WERI-Rb-1 (cell line): Measurements from ENCODE around the gene WDR91.
"Not testable (repeated sequence)": the region's sequence is repeated elsewhere in the genome, so short reads cannot be mapped to it uniquely, and the experiment has no call there.

Experiments used
- DNase-seq: peaks from one replicate; pipeline ENCODE4 v3.0.0-alpha.2; 2020
- H3K27ac ChIP-seq: fragments of 250-450 bp; sonication (Bioruptor Pico); 2 replicates; pipeline ENCODE4 v1.5.1; 2020; ENCODE audit warnings: mild to moderate bottlenecking, moderate library complexity
- H3K27me3 ChIP-seq: fragments of 250-450 bp; sonication (Bioruptor Pico); 2 replicates; pipeline ENCODE4 v1.5.1; 2021; ENCODE audit warnings: mild to moderate bottlenecking, low read depth, moderate library complexity; ENCODE audit not compliant: insufficient read depth, severe bottlenecking
- H3K36me3 ChIP-seq: fragments of 250-450 bp; sonication (Bioruptor Pico); 2 replicates; pipeline ENCODE4 v1.5.1; 2020; ENCODE audit warnings: mild to moderate bottlenecking, moderate library complexity
- H3K4me3 ChIP-seq: 2 replicates; pipeline ENCODE4 v1.5.1; 2011; ENCODE audit warnings: low read depth, mild to moderate bottlenecking, control low read depth, low read length
- H3K9me3 ChIP-seq: fragments of 250-450 bp; sonication (Bioruptor Pico); 2 replicates; pipeline ENCODE4 v1.5.1; 2021; ENCODE audit warnings: mild to moderate bottlenecking, moderate library complexity; ENCODE audit not compliant: severe bottlenecking
- TF ChIP-seq, protein P1 (sequence below): IDR thresholded peaks from 2 replicates; pipeline ENCODE4 v1.5.1; 2011; ENCODE audit warnings: low read depth, mild to moderate bottlenecking, control low read depth, inconsistent platforms, low read length

The WDR91 gene

DNA sequence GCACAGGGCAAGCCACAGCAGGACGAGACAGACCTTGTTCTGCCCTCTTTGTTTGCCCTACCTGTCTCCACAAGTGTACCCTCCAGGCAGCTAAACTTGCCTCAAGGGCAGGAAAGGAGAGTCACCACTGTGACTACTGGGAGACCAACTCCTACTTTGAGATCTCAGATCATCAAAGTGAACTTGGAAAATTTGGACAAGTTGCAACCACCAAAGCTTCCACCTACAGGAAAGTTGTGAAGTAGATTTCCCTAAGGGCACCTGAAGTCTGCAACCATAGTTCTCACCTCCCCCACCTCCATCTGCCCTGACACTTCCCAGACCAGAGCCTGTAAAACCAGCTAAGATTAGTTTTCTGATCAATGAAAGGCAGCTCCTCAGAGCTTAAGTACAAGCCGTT is 2.5 kb upstream of the WDR91 start:
- Histone ChIP-seq H3K36me3 (no peaks in the 10 kb centered on the region; the same call in 1 of the 2 replicates), H3K4me3 (no peak overlapping the region), H3K9me3 (no peaks in the 10 kb centered on the region), H3K27ac (peak overlapping the region; percentile 47), H3K27me3 (no peaks in the 10 kb centered on the region)
- TF ChIP-seq, protein P1, sequence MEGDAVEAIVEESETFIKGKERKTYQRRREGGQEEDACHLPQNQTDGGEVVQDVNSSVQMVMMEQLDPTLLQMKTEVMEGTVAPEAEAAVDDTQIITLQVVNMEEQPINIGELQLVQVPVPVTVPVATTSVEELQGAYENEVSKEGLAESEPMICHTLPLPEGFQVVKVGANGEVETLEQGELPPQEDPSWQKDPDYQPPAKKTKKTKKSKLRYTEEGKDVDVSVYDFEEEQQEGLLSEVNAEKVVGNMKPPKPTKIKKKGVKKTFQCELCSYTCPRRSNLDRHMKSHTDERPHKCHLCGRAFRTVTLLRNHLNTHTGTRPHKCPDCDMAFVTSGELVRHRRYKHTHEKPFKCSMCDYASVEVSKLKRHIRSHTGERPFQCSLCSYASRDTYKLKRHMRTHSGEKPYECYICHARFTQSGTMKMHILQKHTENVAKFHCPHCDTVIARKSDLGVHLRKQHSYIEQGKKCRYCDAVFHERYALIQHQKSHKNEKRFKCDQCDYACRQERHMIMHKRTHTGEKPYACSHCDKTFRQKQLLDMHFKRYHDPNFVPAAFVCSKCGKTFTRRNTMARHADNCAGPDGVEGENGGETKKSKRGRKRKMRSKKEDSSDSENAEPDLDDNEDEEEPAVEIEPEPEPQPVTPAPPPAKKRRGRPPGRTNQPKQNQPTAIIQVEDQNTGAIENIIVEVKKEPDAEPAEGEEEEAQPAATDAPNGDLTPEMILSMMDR: no peak
- peak; percentile 63 for DNase-seq

DNA sequence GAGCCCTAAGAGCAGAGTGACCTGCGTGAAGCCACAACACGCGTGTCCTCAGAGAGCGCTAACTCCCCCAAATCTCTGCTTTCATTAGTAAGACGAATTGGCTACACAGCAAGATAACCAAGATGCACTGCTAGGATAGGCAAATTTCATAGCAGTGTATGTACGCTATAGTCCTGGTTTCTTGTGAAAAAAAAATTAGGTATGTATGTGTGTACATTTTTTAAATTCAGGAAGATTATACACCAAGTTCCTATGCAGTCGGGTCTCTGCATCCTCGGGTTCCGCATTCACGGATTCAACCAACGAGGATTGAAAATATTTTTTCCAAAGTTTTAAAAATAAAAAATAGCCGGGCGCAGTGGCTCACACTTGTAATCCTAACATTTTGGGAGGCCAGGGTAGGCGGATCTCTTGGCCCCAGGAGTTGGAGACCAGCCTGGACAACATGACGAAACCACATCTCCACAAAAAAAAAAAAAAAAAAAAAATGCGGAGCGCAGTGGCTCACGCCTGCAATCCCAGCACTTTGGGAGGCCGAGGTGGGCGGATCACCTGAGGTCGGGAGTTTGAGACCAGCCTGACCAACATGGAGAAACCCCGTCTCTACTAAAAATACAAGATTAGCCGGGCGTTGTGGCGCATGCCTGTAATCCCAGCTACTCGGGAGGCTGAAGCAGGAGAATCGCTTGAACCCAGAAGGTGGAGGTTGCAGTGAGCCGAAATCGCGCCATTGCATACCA is 790 bp upstream of the WDR91 start:
- DNase-seq, H3K27me3 ChIP-seq, H3K9me3 ChIP-seq, H3K36me3 ChIP-seq: not testable (repeated sequence)
- H3K4me3 ChIP-seq: peak overlapping the region; percentile 60
- peak overlapping the region; percentile 80 for H3K27ac ChIP-seq

DNA sequence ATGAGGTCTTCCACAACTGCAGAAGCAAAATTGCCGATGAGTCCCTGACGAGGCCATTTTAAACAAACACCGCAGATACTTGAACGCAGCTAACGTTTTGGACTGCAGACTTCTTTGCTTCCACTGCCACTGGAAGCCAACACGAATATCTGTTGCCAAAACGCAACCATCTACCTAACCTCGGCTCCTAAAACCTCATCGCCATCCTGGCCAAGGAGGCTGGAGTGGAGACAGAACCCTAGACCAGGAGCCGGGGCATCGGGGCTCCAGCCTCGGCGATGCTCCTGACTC is 493 bp downstream of the WDR91 start:
- no peak overlapping the region; the same call in 1 of the 2 replicates for H3K27ac ChIP-seq
- H3K36me3 ChIP-seq: peaks cover 6% of the 10 kb centered on the region
- H3K27me3 ChIP-seq: no peaks in the 10 kb centered on the region
- no peaks in the 10 kb centered on the region for H3K9me3 ChIP-seq
- TF ChIP-seq, protein P1: no peak
- no peak for DNase-seq
- peak overlapping the region; percentile 61 for H3K4me3 ChIP-seq

DNA sequence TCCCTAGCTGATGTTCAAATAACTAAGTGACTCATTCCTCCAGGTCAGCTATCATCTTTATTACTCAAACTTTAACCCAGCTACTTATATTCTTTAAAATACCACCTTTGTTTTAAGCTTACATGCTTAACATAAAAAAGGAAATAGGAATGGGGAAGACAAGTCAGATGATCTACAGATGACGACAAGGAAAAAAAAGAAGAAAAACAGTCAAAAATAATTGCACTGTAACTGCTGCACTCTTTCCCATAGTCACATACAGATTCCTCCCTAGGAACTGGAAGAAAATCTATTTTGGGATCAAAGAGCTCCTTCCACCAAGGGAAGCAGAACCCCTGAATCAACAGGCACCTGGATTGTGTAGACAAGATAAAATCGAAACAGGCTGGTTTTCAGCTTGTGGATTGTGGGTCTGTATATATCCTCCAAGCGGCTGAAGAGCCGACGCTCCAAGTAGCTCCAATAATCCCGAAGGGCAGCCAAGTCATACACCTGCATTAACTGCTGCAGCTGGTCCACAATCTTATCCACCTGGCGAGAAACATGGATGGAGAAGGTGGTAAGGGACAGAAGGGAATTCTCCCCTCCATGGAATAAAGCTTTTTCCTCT is 2.0 kb downstream of the WDR91 start:
- H3K4me3 ChIP-seq: no peak overlapping the region
- DNase-seq: no peak
- H3K36me3 ChIP-seq: peaks cover 15% of the 10 kb centered on the region

DNA sequence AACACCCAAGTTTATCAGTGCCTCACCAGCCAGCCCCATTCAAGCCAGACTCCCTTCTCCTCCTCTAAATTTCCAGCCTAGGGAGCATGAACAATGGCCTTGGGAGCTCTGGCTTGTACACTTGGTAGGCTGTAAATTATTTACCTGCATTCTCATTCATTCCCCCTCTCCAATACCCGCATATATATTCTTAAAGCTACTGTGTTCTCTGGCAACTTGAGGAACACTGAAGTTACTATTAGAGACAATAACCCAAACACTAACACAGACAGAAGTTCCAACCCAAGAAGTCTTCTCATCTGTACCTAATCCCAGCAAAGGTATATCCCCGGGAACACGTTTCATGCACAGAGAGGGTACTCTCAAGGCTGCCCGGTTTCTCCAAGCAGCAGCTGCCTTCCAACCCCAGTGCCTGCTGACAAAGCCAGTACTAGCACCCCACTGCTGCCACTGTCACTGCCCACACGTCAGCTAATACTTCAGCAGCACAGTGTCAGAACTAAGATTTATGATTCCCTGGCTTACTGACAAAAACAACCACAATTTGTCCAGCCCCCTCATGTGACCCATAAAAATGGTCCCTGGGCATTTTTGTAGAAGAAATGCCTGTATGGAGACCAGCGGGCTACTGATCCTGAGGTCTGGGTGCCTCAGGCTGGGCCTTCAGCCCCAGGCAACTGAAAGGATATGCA is 3.1 kb downstream of the WDR91 start:
- Histone ChIP-seq H3K4me3 (no peak overlapping the region), H3K36me3 (peaks cover 23% of the 10 kb centered on the region), H3K9me3 (no peaks in the 10 kb centered on the region), H3K27me3 (no peaks in the 10 kb centered on the region), H3K27ac (no peak overlapping the region)
- DNase-seq: no peak
- TF ChIP-seq, protein P1: no peak

More for the DNA sequence above, 2.0 kb downstream of the WDR91 start:
- TF ChIP-seq, protein P1: no peak
- Histone ChIP-seq H3K9me3 (no peaks in the 10 kb centered on the region), H3K27ac (no peak overlapping the region), H3K27me3 (no peaks in the 10 kb centered on the region)

DNA sequence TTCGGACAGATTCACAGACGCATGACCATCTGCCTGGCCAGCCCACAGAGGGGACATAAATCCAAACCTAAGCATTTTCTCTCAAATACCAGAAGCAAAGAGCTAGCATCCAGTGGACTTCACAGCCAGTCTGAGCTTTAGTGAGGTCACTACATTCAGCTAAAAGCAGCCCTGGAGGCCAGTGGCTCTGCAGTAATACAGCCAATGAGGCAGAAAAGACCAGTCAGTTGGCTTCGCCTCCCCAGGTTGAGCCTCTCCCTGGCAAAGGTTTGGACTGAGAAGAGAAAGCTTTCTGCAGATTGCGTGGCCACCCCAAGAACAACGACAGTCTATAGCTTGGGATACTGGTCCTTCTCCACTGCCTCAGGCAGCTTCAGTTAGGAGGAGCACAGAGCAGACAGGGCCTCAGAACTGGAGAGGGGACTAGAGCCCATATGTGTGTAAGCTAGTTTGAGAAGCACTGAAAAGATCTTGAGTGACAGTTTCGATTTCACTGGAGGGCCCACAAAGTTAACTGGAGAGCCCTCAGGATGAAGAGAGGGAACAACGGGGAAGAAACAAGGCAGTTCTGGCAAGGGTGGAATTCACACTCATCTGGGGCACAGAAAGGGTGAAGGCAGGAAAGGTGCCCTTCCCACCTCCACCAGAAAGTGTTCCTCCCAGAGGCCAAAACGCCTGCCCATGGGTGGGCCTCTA is 3.8 kb downstream of the WDR91 start:
- H3K27me3 ChIP-seq: no peaks in the 10 kb centered on the region
- DNase-seq: no peak
- H3K4me3 ChIP-seq: no peak overlapping the region
- H3K36me3 ChIP-seq: peaks cover 27% of the 10 kb centered on the region
- TF ChIP-seq, protein P1: no peak
- H3K9me3 ChIP-seq: no peaks in the 10 kb centered on the region
- H3K27ac ChIP-seq: no peak overlapping the region
